ENCODE measurements around the gene REG3A.

The REG3A gene

GRCh38 chr2:79120194-79120713 is 39.3 kb downstream of the REG3A start, which contains the start of gene REG1A:
REG1A (plus strand) TSS chr2:79120488; CDS start chr2:79120862, 374 bp downstream.
- DNase-seq (ENCODE audit: low spot score) = no peak

- no peak for DNase-seq (ENCODE audit: low spot score)
Observed at GRCh38 chr2:79116997-79117928, 42.3 kb downstream of the REG3A start.

GRCh38 chr2:79114797-79115494 is 44.6 kb downstream of the REG3A start:
- no peak for DNase-seq (ENCODE audit: low spot score)

GRCh38 chr2:79112269-79112668 is 47.3 kb downstream of the REG3A start:
- DNase-seq (ENCODE audit: low spot score) = no peak
